ENCODE results near the gene SESN1. TPM values are rescaled to one million over a fixed set of nuclear protein-coding genes. Genes with fewer than 3 reads are reported as not detected.
A peak's percentile ranks its signal among the peaks of the same experiment; 100 is the strongest.

SESN1 gene
- total RNA-seq, 1 donor from 2014 or later, result 23.6 TPM

DNA sequence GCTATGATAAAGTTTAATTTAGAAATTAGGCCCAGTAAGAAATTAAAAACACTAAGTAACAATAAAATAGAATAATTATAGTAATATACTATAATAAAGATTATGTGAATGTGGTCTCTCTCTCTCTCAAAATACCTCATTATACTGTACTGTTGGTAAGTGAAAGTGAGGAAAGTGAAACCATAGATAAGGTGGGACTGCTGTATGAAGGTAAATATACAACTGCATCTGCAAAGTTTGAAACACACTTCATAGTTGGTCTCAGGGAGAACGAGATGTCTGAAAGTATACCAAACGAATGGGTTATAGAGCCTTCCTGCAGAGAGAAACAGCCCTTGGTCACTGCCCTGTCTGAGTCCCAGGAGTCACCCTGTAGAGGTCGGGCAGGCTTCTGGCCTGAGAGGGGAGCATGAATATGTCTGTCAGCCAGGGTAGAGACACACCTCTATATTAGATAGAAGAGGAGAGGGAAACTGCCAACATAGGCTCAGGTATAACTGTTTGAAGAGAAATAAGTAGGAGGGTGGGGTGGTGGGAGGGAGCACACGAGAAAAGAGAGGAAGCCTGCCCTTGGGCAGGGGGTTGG, 31.8 kb downstream of the SESN1 start:
- H3K4me1 Mint-ChIP-seq (ENCODE audit: unreplicated experiment), result peaks cover 18% of the 10 kb centered on the region
- no peak overlapping the region for H3K4me3 Mint-ChIP-seq (ENCODE audit: unreplicated experiment)
- TF ChIP-seq, protein P1, sequence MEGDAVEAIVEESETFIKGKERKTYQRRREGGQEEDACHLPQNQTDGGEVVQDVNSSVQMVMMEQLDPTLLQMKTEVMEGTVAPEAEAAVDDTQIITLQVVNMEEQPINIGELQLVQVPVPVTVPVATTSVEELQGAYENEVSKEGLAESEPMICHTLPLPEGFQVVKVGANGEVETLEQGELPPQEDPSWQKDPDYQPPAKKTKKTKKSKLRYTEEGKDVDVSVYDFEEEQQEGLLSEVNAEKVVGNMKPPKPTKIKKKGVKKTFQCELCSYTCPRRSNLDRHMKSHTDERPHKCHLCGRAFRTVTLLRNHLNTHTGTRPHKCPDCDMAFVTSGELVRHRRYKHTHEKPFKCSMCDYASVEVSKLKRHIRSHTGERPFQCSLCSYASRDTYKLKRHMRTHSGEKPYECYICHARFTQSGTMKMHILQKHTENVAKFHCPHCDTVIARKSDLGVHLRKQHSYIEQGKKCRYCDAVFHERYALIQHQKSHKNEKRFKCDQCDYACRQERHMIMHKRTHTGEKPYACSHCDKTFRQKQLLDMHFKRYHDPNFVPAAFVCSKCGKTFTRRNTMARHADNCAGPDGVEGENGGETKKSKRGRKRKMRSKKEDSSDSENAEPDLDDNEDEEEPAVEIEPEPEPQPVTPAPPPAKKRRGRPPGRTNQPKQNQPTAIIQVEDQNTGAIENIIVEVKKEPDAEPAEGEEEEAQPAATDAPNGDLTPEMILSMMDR (IDR thresholded peaks at IDR 0.05; ENCODE audit: unreplicated experiment), result no peak
- no peaks in the 10 kb centered on the region for H3K36me3 Mint-ChIP-seq (ENCODE audit: low read depth, unreplicated experiment)
- no peak for DNase-seq (ENCODE audit: low spot score)
- no peaks in the 10 kb centered on the region for H3K27me3 Mint-ChIP-seq (ENCODE audit: unreplicated experiment)
- H3K9me3 Mint-ChIP-seq (ENCODE audit: unreplicated experiment), result no peaks in the 10 kb centered on the region
- H3K27ac Mint-ChIP-seq (ENCODE audit: unreplicated experiment), result no peak overlapping the region

DNA sequence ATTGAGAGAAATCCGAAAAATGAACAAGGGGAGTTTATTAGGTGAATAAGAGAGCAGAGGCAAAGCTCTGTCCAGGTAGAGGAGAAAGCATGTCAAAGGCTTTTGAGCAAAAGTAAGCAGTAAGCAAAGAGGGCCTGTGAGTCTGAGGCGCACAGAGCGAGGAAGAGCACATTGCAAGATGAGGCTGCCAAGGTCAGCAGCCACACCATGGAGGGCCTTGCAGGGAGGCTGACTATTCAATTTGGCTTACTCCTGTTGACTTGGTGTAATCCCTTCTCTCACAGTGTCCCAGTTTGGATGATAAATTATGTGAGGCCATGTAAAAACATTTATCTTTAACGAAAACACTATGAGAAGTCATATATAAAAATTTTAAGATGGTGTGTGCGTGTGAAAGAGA, 32.4 kb downstream of the SESN1 start:
- Mint-ChIP-seq H3K27me3 (ENCODE audit: unreplicated experiment) (no peaks in the 10 kb centered on the region), H3K27ac (ENCODE audit: unreplicated experiment) (no peak overlapping the region), H3K4me1 (ENCODE audit: unreplicated experiment) (peaks cover 18% of the 10 kb centered on the region)

DNA sequence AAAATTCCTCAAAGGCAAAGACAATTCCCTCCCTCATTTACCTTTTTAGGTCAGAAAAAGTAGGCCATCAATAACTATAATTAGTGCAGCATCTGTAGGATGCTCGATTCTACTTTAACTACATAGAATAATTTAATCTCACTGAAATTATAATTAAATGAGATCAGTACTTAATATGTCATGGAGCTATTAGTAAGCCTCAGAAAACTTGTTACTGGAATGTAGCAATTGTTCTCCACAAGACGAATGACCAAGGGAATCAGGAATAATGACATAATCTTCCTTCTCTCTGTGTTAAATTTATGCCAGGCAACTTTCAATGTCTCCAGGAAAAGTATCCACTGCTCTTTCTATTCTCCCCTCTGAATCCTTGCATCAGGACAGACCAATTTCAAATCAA, 34.1 kb downstream of the SESN1 start:
- Mint-ChIP-seq H3K36me3 (ENCODE audit: low read depth, unreplicated experiment) (no peaks in the 10 kb centered on the region), H3K4me3 (ENCODE audit: unreplicated experiment) (no peak overlapping the region), H3K27ac (ENCODE audit: unreplicated experiment) (peak overlapping the region; percentile 99), H3K9me3 (ENCODE audit: unreplicated experiment) (no peaks in the 10 kb centered on the region), H3K27me3 (ENCODE audit: unreplicated experiment) (no peaks in the 10 kb centered on the region), H3K4me1 (ENCODE audit: unreplicated experiment) (peaks cover 18% of the 10 kb centered on the region)
- TF ChIP-seq, protein P1 (IDR thresholded peaks at IDR 0.05; ENCODE audit: unreplicated experiment), result no peak
- no peak for DNase-seq (ENCODE audit: low spot score)

More for the DNA sequence above, 32.4 kb downstream of the SESN1 start:
- no peak overlapping the region for H3K4me3 Mint-ChIP-seq (ENCODE audit: unreplicated experiment)
- no peaks in the 10 kb centered on the region for H3K9me3 Mint-ChIP-seq (ENCODE audit: unreplicated experiment)
- H3K36me3 Mint-ChIP-seq (ENCODE audit: low read depth, unreplicated experiment), result no peaks in the 10 kb centered on the region
- TF ChIP-seq, protein P1 (IDR thresholded peaks at IDR 0.05; ENCODE audit: unreplicated experiment), result no peak
- DNase-seq (ENCODE audit: low spot score), result no peak

DNA sequence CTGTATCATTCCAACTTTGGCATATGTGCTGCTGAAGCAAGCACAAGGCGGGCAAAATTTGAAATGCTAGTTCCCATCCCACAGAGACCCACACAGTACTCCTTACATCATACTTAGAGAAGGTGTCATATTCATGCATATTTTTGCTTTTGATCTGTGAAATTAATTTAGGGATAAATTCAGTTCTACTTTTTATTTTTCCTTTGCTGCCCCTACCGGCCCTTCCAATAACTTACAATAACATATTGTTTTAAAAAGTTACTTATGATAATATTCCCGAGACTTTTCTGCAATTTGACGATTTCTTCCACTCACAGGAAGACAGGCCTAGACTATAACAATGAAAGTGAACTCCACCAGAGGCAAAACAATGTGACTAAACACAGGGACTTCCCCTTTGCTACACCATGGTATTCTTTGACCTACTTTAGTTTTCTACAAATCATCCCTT, 35.0 kb downstream of the SESN1 start:
- H3K4me1 Mint-ChIP-seq (ENCODE audit: unreplicated experiment), result peaks cover 18% of the 10 kb centered on the region

DNA sequence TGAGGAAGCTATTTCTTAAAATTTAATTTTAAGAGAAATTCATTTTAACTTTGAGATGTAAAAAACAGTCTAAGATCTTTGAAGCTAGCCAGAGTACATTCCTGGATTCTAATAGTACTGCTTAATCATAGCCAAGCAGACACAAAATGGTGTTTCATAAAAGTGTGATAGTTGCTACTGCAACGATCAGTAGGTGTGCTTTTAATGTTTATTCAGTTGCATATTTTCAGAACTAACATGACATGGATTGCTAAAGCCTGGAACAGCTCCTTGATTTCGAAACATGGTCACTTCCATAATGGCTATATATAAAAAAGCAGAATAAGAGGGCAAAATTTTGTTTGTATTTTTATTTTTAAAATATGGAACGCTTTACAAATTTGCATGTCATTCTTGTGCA, 35.5 kb downstream of the SESN1 start:
- TF ChIP-seq, protein P1 (IDR thresholded peaks at IDR 0.05; ENCODE audit: unreplicated experiment), result no peak
- no peak overlapping the region for H3K4me3 Mint-ChIP-seq (ENCODE audit: unreplicated experiment)
- no peaks in the 10 kb centered on the region for H3K36me3 Mint-ChIP-seq (ENCODE audit: low read depth, unreplicated experiment)
- H3K4me1 Mint-ChIP-seq (ENCODE audit: unreplicated experiment), result peaks cover 18% of the 10 kb centered on the region
- no peaks in the 10 kb centered on the region for H3K27me3 Mint-ChIP-seq (ENCODE audit: unreplicated experiment)
- no peak for DNase-seq (ENCODE audit: low spot score)
- H3K9me3 Mint-ChIP-seq (ENCODE audit: unreplicated experiment), result no peaks in the 10 kb centered on the region
- peak overlapping the region; percentile 99 for H3K27ac Mint-ChIP-seq (ENCODE audit: unreplicated experiment)

More for the DNA sequence above, 35.0 kb downstream of the SESN1 start:
- no peaks in the 10 kb centered on the region for H3K27me3 Mint-ChIP-seq (ENCODE audit: unreplicated experiment)
- H3K9me3 Mint-ChIP-seq (ENCODE audit: unreplicated experiment), result no peaks in the 10 kb centered on the region
- H3K27ac Mint-ChIP-seq (ENCODE audit: unreplicated experiment), result peak overlapping the region; percentile 99
- TF ChIP-seq, protein P1 (IDR thresholded peaks at IDR 0.05; ENCODE audit: unreplicated experiment), result no peak
- no peaks in the 10 kb centered on the region for H3K36me3 Mint-ChIP-seq (ENCODE audit: low read depth, unreplicated experiment)
- peak overlapping the region; percentile 24 for H3K4me3 Mint-ChIP-seq (ENCODE audit: unreplicated experiment)
- DNase-seq (ENCODE audit: low spot score), result no peak

All from endothelial cell (in vitro differentiated cells).